Ovary (tissue), 9 donors: ENCODE data around the gene CFAP97D1. TPM values are rescaled to one million over a fixed set of nuclear protein-coding genes. Genes with fewer than 3 reads are reported as not detected.

Source experiments
- DNase-seq, 5 donors: peaks; one replicate each; pipeline ENCODE4 v3.0.0-alpha.2; 2019 to 2020
- H3K27ac ChIP-seq, 2 donors: fragments of 200-600 bp; one replicate each; pipeline versions ENCODE4 v1.5.1 to v1.8.0; 2019 to 2022
- H3K27me3 ChIP-seq: fragments of 200-600 bp; one replicate; pipeline ENCODE4 v1.8.0; 2022
- H3K36me3 ChIP-seq: fragments of 200-600 bp; sonication (generic); one replicate; pipeline ENCODE4 v1.5.1; 2019
- H3K4me1 ChIP-seq: one replicate; pipeline ENCODE4 v1.8.1; 2013; ENCODE audit warnings: mild to moderate bottlenecking, moderate library complexity; ENCODE audit not compliant: insufficient read depth
- H3K4me3 ChIP-seq: fragments of 200-600 bp; sonication (generic); one replicate; pipeline ENCODE4 v1.5.1; 2017
- H3K9me3 ChIP-seq, 2 donors: fragments of 200-600 bp in 1 of 2; sonication (generic) in 1 of 2; one replicate each; pipeline versions ENCODE4 v1.5.1 to v1.8.1; 2013 to 2019; ENCODE audit warnings: mild to moderate bottlenecking in 1 of 2, moderate library complexity in 1 of 2
- CTCF ChIP-seq, 3 donors: fragments of 450-650 bp in 2 of 3; fragments of 200-600 bp in 1 of 3; IDR thresholded peaks; one replicate each; pipeline versions ENCODE4 v1.5.1 to v1.8.0; 2016 to 2022; ENCODE audit warnings: antibody characterized with exemption in 3 of 3, mild to moderate bottlenecking in 1 of 3
- EP300 ChIP-seq: sonication (generic); formaldehyde crosslinking; IDR thresholded peaks from one replicate; pipeline ENCODE4 v1.6.1; 2017; ENCODE audit warnings: antibody characterized with exemption
- POLR2A ChIP-seq: fragments of 450-650 bp; IDR thresholded peaks from one replicate; pipeline ENCODE4 v1.6.1; 2017; ENCODE audit warnings: antibody characterized with exemption, mild to moderate bottlenecking, moderate library complexity
- WGBS, 3 donors: extraction: QIAGEN DNeasy Blood & Tissue Kit in 1 of 3; methylation state at CpG; one replicate each; pipeline versions ENCODE4 v1.1.5 to v1.1.7; 2013 to 2017; 5-methylcytosine and 5-hydroxymethylcytosine counted together
- intact Hi-C, 4 donors: fragments of 100-400 bp; cut with DNase I; formaldehyde crosslinking; loops; one replicate each; pipeline versions ENCODE4 v1.11.0 to v1.15.1; 2022 to 2023
- polyA plus RNA-seq, 2 donors: library from polyadenylated mRNA; stranded (reverse); fragments of 200-250 nt in 1 of 2; fragments of 350-450 nt in 1 of 2; fragmentation: Illumina TruSeq in 1 of 2; extraction: RNeasy Lipid Tissue Mini Kit (QIAGEN cat#74804) in 1 of 2; gene quantifications; one replicate each; pipeline ENCODE4 v1.2.3, GENCODE V29; 2013 to 2014
- total RNA-seq, 7 donors: library from RNA; depleted of rRNA in 2 of 7; stranded (reverse); fragments of >200 nt in 2 of 7; fragmentation: NEBNext Ultra II Directional in 3 of 7; extraction: Animal tissue kit (Norgen Biotek cat#: 25700) in 3 of 7; gene quantifications; one replicate each; pipeline versions ENCODE4 v1.1.0 to v1.2.4, GENCODE V29; 2016 to 2023
- donor health status: DM: no; HTN: no; CAD: no; lungs with moderate emphysema.
- donor health status: DM: no; HTN: no; CAD: no.
- donor health status: Bipolar disorder and iron deficiency.
- donor health status: DM: yes; HTN: yes; CAD: no.
- donor health status: DM: no; HTN: no; CAD: no.
- donor health status: DM: yes; HTN: yes; CAD: no.

CFAP97D1 gene
- total and polyA plus RNA-seq, 9 donors: 0.15 TPM; not detected in 8

GRCh38 chr17:43808076-43808475 lies 27.8 kb downstream of the CFAP97D1 start:
- no peaks in the 10 kb centered on the region for H3K36me3 ChIP-seq
- no peak for TF ChIP-seq EP300
- TF ChIP-seq CTCF (IDR thresholded peaks at IDR 0.05): no peak
- no peak for TF ChIP-seq POLR2A
- no peak for DNase-seq

GRCh38 chr17:43809121-43809520 lies 28.9 kb downstream of the CFAP97D1 start:
- TF ChIP-seq POLR2A: no peak
- no peak for TF ChIP-seq EP300
- TF ChIP-seq CTCF (IDR thresholded peaks at IDR 0.05): no peak
- Histone ChIP-seq H3K4me3 (no peak overlapping the region), H3K4me1 (no peaks in the 10 kb centered on the region), H3K36me3 (no peaks in the 10 kb centered on the region), H3K27me3 (no peaks in the 10 kb centered on the region), H3K27ac (no peak overlapping the region), H3K9me3 (no peaks in the 10 kb centered on the region)
- no peak for DNase-seq
- WGBS, 3 donors: 92 to 94% (median 94%) methylated on average over 5 of the region's 5 CpGs
- intact Hi-C loops: no loop called here

More at GRCh38 chr17:43808076-43808475, 27.8 kb downstream of the CFAP97D1 start:
- intact Hi-C loops: no loop called here
- Histone ChIP-seq H3K9me3 (no peaks in the 10 kb centered on the region), H3K27me3 (no peaks in the 10 kb centered on the region), H3K27ac (no peak overlapping the region), H3K4me1 (no peaks in the 10 kb centered on the region), H3K4me3 (no peak overlapping the region)
- 95 to 97% (median 97%) methylated on average over 4 of the region's 4 CpGs for WGBS, 3 donors

- Histone ChIP-seq H3K9me3 (no peaks in the 10 kb centered on the region), H3K27ac (no peak overlapping the region), H3K4me3 (no peak overlapping the region), H3K4me1 (no peaks in the 10 kb centered on the region), H3K36me3 (no peaks in the 10 kb centered on the region), H3K27me3 (no peaks in the 10 kb centered on the region)
- intact Hi-C loops: no loop called here
- WGBS, 3 donors: 90 to 95% (median 91%) methylated on average over 4 of the region's 4 CpGs
- TF ChIP-seq EP300 (no peak), POLR2A (no peak), CTCF (IDR thresholded peaks at IDR 0.05) (no peak)
- no peak for DNase-seq
Observed at GRCh38 chr17:43810226-43810715, 30.0 kb downstream of the CFAP97D1 start.

DNA sequence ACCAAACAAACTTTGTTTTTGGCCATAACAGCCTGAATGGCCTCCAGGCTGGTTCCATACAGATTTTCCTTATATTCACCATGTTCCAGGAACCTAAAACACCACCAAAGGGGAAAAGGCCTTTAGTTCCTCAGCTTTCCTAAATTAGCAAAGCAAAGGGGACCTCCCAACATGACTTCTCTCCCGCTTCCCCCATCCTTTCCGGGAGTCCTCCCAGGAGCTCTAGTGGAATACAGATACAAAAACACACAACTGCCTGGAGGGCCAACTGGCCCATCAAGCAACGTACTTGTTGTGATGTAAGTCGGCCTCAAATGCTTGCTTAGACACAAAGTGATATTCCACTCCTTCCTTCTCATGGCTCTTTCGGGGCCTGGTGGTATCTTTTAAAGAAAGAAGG lies 30.6 kb downstream of the CFAP97D1 start:
- H3K9me3 ChIP-seq: no peaks in the 10 kb centered on the region

More for the DNA sequence above, 30.6 kb downstream of the CFAP97D1 start:
- Histone ChIP-seq H3K4me3 (no peak overlapping the region), H3K27ac (no peak overlapping the region), H3K27me3 (no peaks in the 10 kb centered on the region), H3K36me3 (no peaks in the 10 kb centered on the region), H3K4me1 (no peaks in the 10 kb centered on the region)
- 86 to 89% (median 87%) methylated on average over 5 of the region's 5 CpGs for WGBS, 3 donors
- intact Hi-C loops: no loop called here
- TF ChIP-seq POLR2A (no peak), CTCF (IDR thresholded peaks at IDR 0.05) (no peak), EP300 (no peak)
- no peak for DNase-seq
